Mesenchymal stem cell (in vitro differentiated cells and primary cell): ENCODE measurements around the gene AGPAT4.

Source experiments
- DNase-seq: peaks from one replicate; pipeline ENCODE4 v3.0.0-alpha.2; 2013
- H2AFZ ChIP-seq: one replicate; pipeline ENCODE4 v1.6.1; 2013; ENCODE audit warnings: low read depth, mild to moderate bottlenecking, control low read depth, inconsistent platforms, low read length, moderate library complexity
- H2AK5ac ChIP-seq: 2 replicates; pipeline ENCODE4 v1.6.1; 2013; ENCODE audit warnings: low read length, moderate library complexity, mild to moderate bottlenecking, inconsistent platforms; ENCODE audit not compliant: severe bottlenecking
- H2BK120ac ChIP-seq: one replicate; pipeline ENCODE4 v1.6.1; 2013; ENCODE audit warnings: low read depth, mild to moderate bottlenecking, inconsistent platforms, low read length, moderate library complexity
- H2BK12ac ChIP-seq, 2 experiments: one replicate each; pipeline ENCODE4 v1.6.1; 2013; ENCODE audit warnings: inconsistent platforms in 2 of 2, low read length in 2 of 2, mild to moderate bottlenecking in 2 of 2, moderate library complexity in 2 of 2, control low read depth in 1 of 2
- H2BK15ac ChIP-seq: one replicate; pipeline ENCODE4 v1.6.1; 2013; ENCODE audit warnings: mild to moderate bottlenecking, low read depth, inconsistent platforms; ENCODE audit not compliant: poor library complexity, severe bottlenecking
- H2BK5ac ChIP-seq: 2 replicates; pipeline ENCODE4 v1.6.1; 2013; ENCODE audit warnings: low read depth, mild to moderate bottlenecking, low read length, control low read depth, inconsistent platforms; ENCODE audit not compliant: poor library complexity, severe bottlenecking
- H3K14ac ChIP-seq, 2 experiments: one replicate each; pipeline ENCODE4 v1.6.1; 2013; ENCODE audit warnings: inconsistent platforms in 2 of 2, low read length in 2 of 2, control low read depth in 1 of 2, mild to moderate bottlenecking in 1 of 2, moderate library complexity in 1 of 2
- H3K18ac ChIP-seq, 2 experiments: one replicate each; pipeline ENCODE4 v1.6.1; 2013; ENCODE audit warnings: inconsistent platforms in 2 of 2, low read length in 2 of 2, control low read depth in 1 of 2, low read depth in 1 of 2, mild to moderate bottlenecking in 1 of 2
- H3K23ac ChIP-seq, 2 experiments: one replicate each; pipeline ENCODE4 v1.6.1; 2013; ENCODE audit warnings: inconsistent platforms in 2 of 2, low read length in 2 of 2, mild to moderate bottlenecking in 2 of 2, moderate library complexity in 2 of 2, control low read depth in 1 of 2
- H3K27ac ChIP-seq: 2 replicates; pipeline ENCODE4 v1.5.1; 2013; ENCODE audit warnings: mild to moderate bottlenecking, moderate library complexity, low read length, control low read depth, inconsistent platforms; ENCODE audit not compliant: poor library complexity, severe bottlenecking
- H3K27me3 ChIP-seq, 2 experiments: 2 replicates each; pipeline versions ENCODE4 v1.6.1 to v1.7.0; 2013; ENCODE audit warnings: low read length in 2 of 2, mild to moderate bottlenecking in 2 of 2, moderate library complexity in 2 of 2, control low read depth in 1 of 2, inconsistent platforms in 1 of 2; ENCODE audit not compliant: control insufficient read depth in 1 of 2, insufficient read depth in 1 of 2
- H3K36me3 ChIP-seq, 2 experiments: 2 replicates each; pipeline versions ENCODE4 v1.6.1 to v1.7.0; 2013; ENCODE audit warnings: low read length in 2 of 2, control low read depth in 1 of 2, inconsistent platforms in 1 of 2, low read depth in 1 of 2, mild to moderate bottlenecking in 1 of 2; ENCODE audit not compliant: insufficient read depth in 2 of 2, control insufficient read depth in 1 of 2
- H3K4ac ChIP-seq, 2 experiments: one replicate each; pipeline ENCODE4 v1.6.1; 2013; ENCODE audit warnings: inconsistent platforms in 2 of 2, low read length in 2 of 2, mild to moderate bottlenecking in 2 of 2, moderate library complexity in 2 of 2, control low read depth in 1 of 2, low read depth in 1 of 2
- H3K4me1 ChIP-seq: 2 replicates; pipeline ENCODE4 v1.6.1; 2013; ENCODE audit warnings: low read depth, low read length, control low read depth; ENCODE audit not compliant: control insufficient read depth, insufficient read depth
- H3K4me2 ChIP-seq: 2 replicates; pipeline ENCODE4 v1.6.1; 2013; ENCODE audit warnings: low read length, mild to moderate bottlenecking, inconsistent platforms; ENCODE audit not compliant: poor library complexity, severe bottlenecking
- H3K4me3 ChIP-seq, 2 experiments: 2 replicates each; pipeline versions ENCODE4 v1.5.1 to v1.7.0; 2013; ENCODE audit warnings: low read length in 2 of 2, mild to moderate bottlenecking in 2 of 2, control low read depth in 1 of 2, low read depth in 1 of 2; ENCODE audit not compliant: insufficient read depth in 1 of 2
- H3K79me1 ChIP-seq: replicated peaks from 2 replicates; pipeline ENCODE4 v1.6.1; 2013; ENCODE audit warnings: mild to moderate bottlenecking, control low read depth, low read length, inconsistent platforms; ENCODE audit not compliant: poor library complexity, severe bottlenecking
- H3K9ac ChIP-seq: 2 replicates; pipeline ENCODE4 v1.7.0; 2013; ENCODE audit warnings: mild to moderate bottlenecking, low read length, moderate library complexity
- H3K9me3 ChIP-seq: 2 replicates; pipeline ENCODE4 v1.7.0; 2013; ENCODE audit warnings: mild to moderate bottlenecking, low read length; ENCODE audit not compliant: control insufficient read depth
- H4K8ac ChIP-seq: one replicate; pipeline ENCODE4 v1.6.1; 2013; ENCODE audit warnings: inconsistent platforms, mild to moderate bottlenecking, low read length, moderate library complexity
- H4K91ac ChIP-seq: one replicate; pipeline ENCODE4 v1.6.1; 2013; ENCODE audit warnings: mild to moderate bottlenecking, low read length, inconsistent platforms
- WGBS: methylation state at CpG from one replicate; pipeline ENCODE4 v1.1.7; 2013; ENCODE audit warnings: mixed read lengths; 5-methylcytosine and 5-hydroxymethylcytosine counted together

The AGPAT4 gene

DNA sequence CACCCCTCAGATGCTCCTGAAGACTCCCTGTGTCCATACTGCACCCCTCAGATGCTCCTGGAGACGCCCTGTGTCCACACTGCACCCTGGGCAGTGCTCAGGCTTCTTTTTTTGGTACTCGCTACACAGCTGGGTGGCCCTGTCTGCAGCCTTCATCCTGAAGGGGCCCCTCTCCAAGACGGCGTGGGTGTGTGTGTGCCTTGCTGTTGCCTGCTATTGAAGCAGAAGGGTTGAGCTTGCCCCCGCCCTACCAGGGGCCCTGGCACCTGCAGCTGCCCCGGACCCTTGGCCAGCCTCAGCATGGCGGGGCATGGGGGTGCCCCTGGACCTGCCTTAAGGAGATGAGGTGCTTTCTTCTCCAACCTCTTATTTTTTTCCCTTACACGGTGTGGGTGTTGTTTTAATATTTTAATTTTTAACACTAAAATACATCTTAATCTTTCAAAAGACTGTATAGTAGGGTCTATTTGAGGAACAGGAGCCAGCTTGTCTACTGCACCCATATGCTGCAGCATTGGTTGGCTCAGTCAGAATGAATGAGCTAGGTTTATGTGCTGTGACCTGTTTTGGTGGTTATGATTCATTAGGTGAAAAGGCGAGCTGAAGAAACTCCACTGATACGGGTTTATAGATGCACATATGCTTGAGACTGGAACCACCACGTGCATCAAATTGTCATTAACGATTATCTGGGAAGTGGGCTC lies 135.9 kb downstream of the AGPAT4 start:
- H2BK15ac ChIP-seq = no peak overlapping the region
- H3K27ac ChIP-seq = no peak overlapping the region
- no peak overlapping the region for H2AK5ac ChIP-seq
- H3K27me3 ChIP-seq = no peaks in the 10 kb centered on the region
- H3K18ac ChIP-seq = no peak overlapping the region
- 94% methylated on average over 9 of the region's 12 CpGs for WGBS
- DNase-seq = no peak
- no peak overlapping the region for H3K4me3 ChIP-seq
- peaks cover 9% of the 10 kb centered on the region for H3K4me1 ChIP-seq
- no peak overlapping the region for H3K14ac ChIP-seq
- peaks cover 68 to 70% of the 10 kb centered on the region in 2 experiments for H3K36me3 ChIP-seq
- H3K9me3 ChIP-seq = no peaks in the 10 kb centered on the region
- no peak overlapping the region for H3K23ac ChIP-seq
- no peak overlapping the region for H3K4ac ChIP-seq
- H2BK5ac ChIP-seq = no peak overlapping the region
- H2BK120ac ChIP-seq = no peak overlapping the region
- H3K4me2 ChIP-seq = no peak overlapping the region
- no peak overlapping the region for H2AFZ ChIP-seq
- no peak overlapping the region for H3K9ac ChIP-seq
- no peak overlapping the region for H4K91ac ChIP-seq
- H2BK12ac ChIP-seq = no peak overlapping the region
- peaks cover 3% of the 10 kb centered on the region for H3K79me1 ChIP-seq
- H4K8ac ChIP-seq = no peak overlapping the region

DNA sequence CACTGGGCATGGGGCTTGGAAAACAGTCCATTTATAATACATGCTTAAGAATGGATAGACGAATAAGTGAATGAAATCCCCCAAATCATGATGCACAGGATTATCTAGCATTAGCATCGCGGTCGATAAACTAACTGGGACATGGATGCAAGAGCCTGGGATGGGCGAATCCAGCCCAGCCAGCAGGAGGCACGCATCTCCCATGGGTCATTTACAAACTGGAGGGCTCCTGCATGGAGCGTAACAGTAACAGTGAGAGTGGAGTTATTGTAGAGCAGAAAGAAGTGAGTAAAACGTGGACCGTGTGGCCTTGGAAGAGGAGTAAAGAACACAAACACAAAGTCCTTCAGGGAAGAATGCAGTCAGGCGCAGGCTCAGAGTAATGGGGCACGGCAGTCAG lies 136.5 kb downstream of the AGPAT4 start:
- 97% methylated on average over 11 of the region's 11 CpGs for WGBS
- Histone ChIP-seq H3K18ac (no peak overlapping the region), H3K9ac (no peak overlapping the region), H2AK5ac (no peak overlapping the region), H2BK15ac (no peak overlapping the region), H4K91ac (no peak overlapping the region), H3K9me3 (no peaks in the 10 kb centered on the region), H3K23ac (no peak overlapping the region), H3K36me3 (peaks cover 67 to 71% of the 10 kb centered on the region in 2 experiments), H2AFZ (no peak overlapping the region), H4K8ac (no peak overlapping the region), H3K4me2 (no peak overlapping the region), H3K4ac (no peak overlapping the region), H2BK12ac (no peak overlapping the region), H3K4me1 (peaks cover 9% of the 10 kb centered on the region), H3K79me1 (peaks cover 3% of the 10 kb centered on the region), H3K14ac (no peak overlapping the region), H2BK5ac (no peak overlapping the region), H3K27me3 (no peaks in the 10 kb centered on the region), H3K4me3 (no peak overlapping the region), H3K27ac (no peak overlapping the region), H2BK120ac (no peak overlapping the region)
- DNase-seq = no peak

DNA sequence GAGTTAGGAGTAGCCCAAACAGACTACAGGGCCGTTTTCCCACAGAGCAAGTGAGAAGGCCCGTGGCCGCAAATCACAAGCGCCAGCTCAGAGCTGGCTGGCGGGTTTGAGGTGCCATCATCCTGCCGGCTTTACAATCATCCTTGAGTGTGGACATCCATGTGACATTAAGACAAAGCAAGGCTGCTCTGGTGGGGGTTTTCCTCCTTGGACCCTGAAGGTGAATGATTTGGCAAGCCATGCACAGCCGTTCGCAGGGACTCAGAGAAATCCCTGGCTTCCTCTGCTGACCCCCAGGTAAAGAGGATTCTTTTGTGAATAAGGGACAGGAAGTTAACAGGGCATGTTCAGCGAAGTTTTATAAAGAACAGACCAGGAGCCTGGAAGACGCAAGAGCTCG lies 137.2 kb downstream of the AGPAT4 start:
- H3K4me1 ChIP-seq = peaks cover 9% of the 10 kb centered on the region
- H2AFZ ChIP-seq = no peak overlapping the region
- peaks cover 64 to 70% of the 10 kb centered on the region in 2 experiments for H3K36me3 ChIP-seq
- whole genome bisulfite sequencing = 93% methylated on average over 11 of the region's 11 CpGs
- H2AK5ac ChIP-seq = no peak overlapping the region
- H2BK12ac ChIP-seq = no peak overlapping the region
- no peak overlapping the region for H3K14ac ChIP-seq
- H3K23ac ChIP-seq = no peak overlapping the region
- H4K91ac ChIP-seq = no peak overlapping the region
- peaks cover 3% of the 10 kb centered on the region for H3K79me1 ChIP-seq
- H3K27ac ChIP-seq = no peak overlapping the region
- no peak overlapping the region for H3K4me3 ChIP-seq
- no peak overlapping the region for H2BK15ac ChIP-seq
- no peak overlapping the region for H3K4me2 ChIP-seq
- H3K9me3 ChIP-seq = no peaks in the 10 kb centered on the region
- H3K18ac ChIP-seq = no peak overlapping the region
- no peak overlapping the region for H3K4ac ChIP-seq
- no peak overlapping the region for H4K8ac ChIP-seq
- no peaks in the 10 kb centered on the region for H3K27me3 ChIP-seq
- H2BK5ac ChIP-seq = no peak overlapping the region
- H2BK120ac ChIP-seq = no peak overlapping the region
- DNase-seq = no peak
- H3K9ac ChIP-seq = no peak overlapping the region

DNA sequence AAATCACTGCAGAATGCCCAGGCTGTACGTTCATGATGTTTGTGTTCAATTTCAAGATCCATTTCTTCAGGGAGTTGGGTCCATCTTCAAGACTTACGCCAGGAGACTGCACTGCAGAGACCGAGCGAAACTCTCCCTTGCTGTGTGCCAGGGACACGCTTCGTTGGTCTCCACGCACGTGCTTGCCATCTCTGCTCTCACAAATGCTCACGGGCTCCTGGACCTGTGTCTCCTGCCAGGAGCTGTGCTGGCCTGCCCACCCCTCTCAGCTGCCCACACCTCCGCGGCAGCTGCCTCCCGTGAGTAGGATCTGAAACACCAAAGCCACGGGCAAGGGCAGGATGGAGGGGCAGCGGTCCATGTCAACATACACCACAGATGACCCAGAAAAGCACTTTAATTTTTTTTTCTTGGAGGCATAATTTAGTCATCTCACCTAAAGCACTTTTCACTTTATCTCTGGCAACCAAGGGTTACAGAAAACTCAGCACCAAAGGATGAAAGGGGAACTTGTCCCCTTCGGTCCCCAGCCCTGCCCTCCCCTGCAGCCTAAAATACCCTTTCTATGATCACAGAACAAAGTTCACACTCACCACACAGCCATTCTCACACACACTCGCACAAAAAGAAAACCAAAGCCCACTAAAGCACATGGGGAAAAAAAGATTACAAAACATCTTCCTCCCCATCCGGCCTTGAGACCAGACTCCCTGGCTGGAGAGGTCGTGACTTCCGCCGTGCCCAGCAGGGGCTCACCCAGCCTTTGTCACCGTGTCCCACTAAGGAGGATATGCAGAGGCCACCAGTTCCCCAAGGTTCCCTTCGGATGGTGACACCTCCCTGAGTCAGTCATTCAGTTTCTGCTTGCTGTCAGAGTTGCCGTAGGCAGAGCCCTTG lies 137.9 kb downstream of the AGPAT4 start:
- peaks cover 5% of the 10 kb centered on the region for H3K4me1 ChIP-seq
- H3K27ac ChIP-seq = no peak overlapping the region
- H3K4ac ChIP-seq = no peak overlapping the region
- no peak overlapping the region for H4K8ac ChIP-seq
- no peak overlapping the region for H2BK5ac ChIP-seq
- no peak overlapping the region for H3K14ac ChIP-seq
- H3K9ac ChIP-seq = no peak overlapping the region
- no peak overlapping the region for H2AFZ ChIP-seq
- no peak for DNase-seq
- no peaks in the 10 kb centered on the region for H3K27me3 ChIP-seq
- peaks cover 3% of the 10 kb centered on the region for H3K79me1 ChIP-seq
- no peak overlapping the region for H2BK12ac ChIP-seq
- H4K91ac ChIP-seq = no peak overlapping the region
- H3K4me3 ChIP-seq = no peak overlapping the region
- peaks cover 64 to 72% of the 10 kb centered on the region in 2 experiments for H3K36me3 ChIP-seq
- 89% methylated on average over 23 of the region's 23 CpGs for WGBS
- H3K23ac ChIP-seq = no peak overlapping the region
- no peak overlapping the region for H3K18ac ChIP-seq
- no peak overlapping the region for H2BK15ac ChIP-seq
- H2AK5ac ChIP-seq = no peak overlapping the region
- no peak overlapping the region for H2BK120ac ChIP-seq
- H3K9me3 ChIP-seq = no peaks in the 10 kb centered on the region
- no peak overlapping the region for H3K4me2 ChIP-seq
